Measurements from ENCODE around the gene DOCK10. TPM values are rescaled to one million over a fixed set of nuclear protein-coding genes. Genes with fewer than 3 reads are reported as not detected.

Gene DOCK10
- total RNA-seq, 1 experiment from 2014 or later = 5.8 TPM

GRCh38 chr2:224831530-224831929 lies 210.7 kb downstream of the DOCK10 start:
- Histone ChIP-seq H3K4me3 (ENCODE audit: low read depth in 2 of 2, low read length in 2 of 2) (no peak overlapping the region), H3K9me3 (ENCODE audit: control insufficient read depth, insufficient read depth, low read depth, low read length) (no peaks in the 10 kb centered on the region), H3K36me3 (ENCODE audit: control insufficient read depth, insufficient read depth, low read length) (no peaks in the 10 kb centered on the region), H3K27ac (ENCODE audit: low read length) (no peak overlapping the region), H3K27me3 (ENCODE audit: control insufficient read depth, insufficient read depth, low read length) (no peaks in the 10 kb centered on the region), H3K4me1 (ENCODE audit: control insufficient read depth, insufficient read depth, low read length) (no peaks in the 10 kb centered on the region)
- intact Hi-C loops (cut with micrococcal nuclease; ENCODE audit: unreplicated experiment) = no loop called here
- BruUV-seq (replicated peaks) = no TSS peak
- TF ChIP-seq SIN3A (IDR thresholded peaks at IDR 0.05; ENCODE audit: borderline replicate concordance, insufficient read depth, low read depth, low read length) (no peak), CTCF (IDR thresholded peaks at IDR 0.05) (no peak), TCF7L2 (IDR thresholded peaks at IDR 0.05; ENCODE audit: low read depth, low read length) (no peak), POLR2AphosphoS5 (IDR thresholded peaks at IDR 0.05; ENCODE audit: low read depth, low read length) (no peak), REST (IDR thresholded peaks at IDR 0.05; ENCODE audit: insufficient read depth in 1 of 2, low read depth in 2 of 2, low read length in 1 of 2) (no peak)
- POLR2A ChIA-PET = no interaction called here
- no peak for ATAC-seq
- in situ Hi-C loops (cut with HindIII; ENCODE audit: low pct_unique_long_range_greater_than_20kb, low sequenced_read_pairs) = no loop called here
- CTCF ChIA-PET = no interaction called here
- no peak for DNase-seq (ENCODE audit: low read depth, low spot score)

- peaks cover 16% of the 10 kb centered on the region for H3K4me1 ChIP-seq (ENCODE audit: control insufficient read depth, insufficient read depth, low read length)
- in situ Hi-C loops (cut with HindIII; ENCODE audit: low pct_unique_long_range_greater_than_20kb, low sequenced_read_pairs) = no loop called here
- BruUV-seq (replicated peaks) = no TSS peak
- H3K9me3 ChIP-seq (ENCODE audit: control insufficient read depth, insufficient read depth, low read depth, low read length) = no peaks in the 10 kb centered on the region
- H3K4me3 ChIP-seq (ENCODE audit: low read depth in 2 of 2, low read length in 2 of 2) = no peak overlapping the region
- CTCF ChIA-PET = interaction anchor here (0.6 kb wide), 1 partner anchor 464 kb away, joined by 7 read pairs; no protein-coding TSS in a partner anchor
- TF ChIP-seq REST (IDR thresholded peaks at IDR 0.05; ENCODE audit: insufficient read depth in 1 of 2, low read depth in 2 of 2, low read length in 1 of 2) (no peak), TCF7L2 (IDR thresholded peaks at IDR 0.05; ENCODE audit: low read depth, low read length) (no peak), POLR2AphosphoS5 (IDR thresholded peaks at IDR 0.05; ENCODE audit: low read depth, low read length) (no peak), SIN3A (IDR thresholded peaks at IDR 0.05; ENCODE audit: borderline replicate concordance, insufficient read depth, low read depth, low read length) (no peak), CTCF (IDR thresholded peaks at IDR 0.05) (no peak)
- DNase-seq (ENCODE audit: low read depth, low spot score) = no peak
- intact Hi-C loops (cut with micrococcal nuclease; ENCODE audit: unreplicated experiment) = no loop called here
- no peak overlapping the region for H3K27ac ChIP-seq (ENCODE audit: low read length)
- H3K27me3 ChIP-seq (ENCODE audit: control insufficient read depth, insufficient read depth, low read length) = no peaks in the 10 kb centered on the region
- POLR2A ChIA-PET = no interaction called here
- ATAC-seq = no peak
- H3K36me3 ChIP-seq (ENCODE audit: control insufficient read depth, insufficient read depth, low read length) = no peaks in the 10 kb centered on the region
These were observed 221.8 kb downstream of the DOCK10 start for GRCh38 chr2:224820283-224820991.

All from Panc1 (cell line).